Measurements from ENCODE around the gene DOCK1. TPM values are rescaled to one million over a fixed set of nuclear protein-coding genes. Genes with fewer than 3 reads are reported as not detected.
A peak's percentile ranks its signal among the peaks of the same experiment; 100 is the strongest.

Gene DOCK1
- total RNA-seq, 2 donors from 2014 or later = 34.3 to 44.1 TPM

GRCh38 chr10:127300868-127301321, 395.7 kb downstream of the DOCK1 start:
- no peaks in the 10 kb centered on the region for H3K27me3 ChIP-seq
- H3K36me3 ChIP-seq (replicated peaks in 1 of 2; ENCODE audit: insufficient read depth in 1 of 2, low read depth in 2 of 2) = no peaks in the 10 kb centered on the region
- H3K9me3 ChIP-seq = no peaks in the 10 kb centered on the region
- intact Hi-C loops (cut with DNase I) = no loop called here
- peak overlapping the region in 3 of 4 donors; percentile 52 to 75 (median 60) for H3K27ac ChIP-seq
- H3K4me1 ChIP-seq = peaks cover 12% of the 10 kb centered on the region
- H3K4me3 ChIP-seq = no peak overlapping the region
- WGBS, 2 donors = 55 to 67% methylated on average over 11 of the region's 11 CpGs
- DNase-seq (peak; percentile 22 to 51 (median 42)), ATAC-seq (peak; percentile 78)
- TF ChIP-seq CTCF (IDR thresholded peaks at IDR 0.05) (no peak), POLR2A (IDR thresholded peaks at IDR 0.05) (no peak)

DNA sequence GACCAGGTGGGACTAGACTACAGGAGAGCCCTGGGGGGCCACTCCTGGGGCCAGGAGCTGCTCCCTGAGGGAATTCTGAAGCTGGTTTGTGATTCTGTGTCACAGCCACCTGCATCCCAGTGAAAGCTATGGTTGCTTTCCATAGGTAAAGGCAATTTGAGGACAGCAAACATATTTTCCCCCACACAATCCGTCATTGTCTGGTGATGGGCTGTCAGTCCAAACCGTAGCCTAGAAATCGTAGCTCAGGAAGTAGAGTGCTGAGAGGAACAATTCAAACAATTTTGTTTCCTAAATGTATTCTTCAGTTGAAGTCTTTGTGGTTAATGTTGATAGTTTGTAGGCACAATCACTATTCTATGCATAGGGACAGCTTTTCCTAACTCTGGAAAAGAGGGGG, 397.1 kb downstream of the DOCK1 start:
- ATAC-seq = no peak

GRCh38 chr10:127303105-127303504, 397.9 kb downstream of the DOCK1 start:
- ATAC-seq (no peak), DNase-seq (no peak)
- 73 to 77% methylated on average over 2 of the region's 2 CpGs for WGBS, 2 donors
- intact Hi-C loops (cut with DNase I) = no loop called here
- no peaks in the 10 kb centered on the region for H3K27me3 ChIP-seq
- H3K4me1 ChIP-seq = peaks cover 12% of the 10 kb centered on the region
- TF ChIP-seq CTCF (IDR thresholded peaks at IDR 0.05) = no peak
- no peak for TF ChIP-seq POLR2A (IDR thresholded peaks at IDR 0.05)
- no peak overlapping the region for H3K4me3 ChIP-seq
- H3K27ac ChIP-seq = no peak overlapping the region
- no peaks in the 10 kb centered on the region for H3K36me3 ChIP-seq (replicated peaks in 1 of 2; ENCODE audit: insufficient read depth in 1 of 2, low read depth in 2 of 2)
- no peaks in the 10 kb centered on the region for H3K9me3 ChIP-seq

More for the DNA sequence above, 397.1 kb downstream of the DOCK1 start:
- Histone ChIP-seq H3K36me3 (replicated peaks in 1 of 2; ENCODE audit: insufficient read depth in 1 of 2, low read depth in 2 of 2) (no peaks in the 10 kb centered on the region), H3K9me3 (no peaks in the 10 kb centered on the region), H3K27ac (peak overlapping the region in 2 of 4 donors; percentile 39 to 75), H3K27me3 (no peaks in the 10 kb centered on the region), H3K4me1 (peaks cover 12% of the 10 kb centered on the region), H3K4me3 (no peak overlapping the region)
- WGBS, 2 donors = 64 to 81% methylated on average over 3 of the region's 3 CpGs
- TF ChIP-seq POLR2A (IDR thresholded peaks at IDR 0.05) (no peak), CTCF (IDR thresholded peaks at IDR 0.05) (no peak)
- DNase-seq = no peak
- intact Hi-C loops (cut with DNase I) = no loop called here

DNA sequence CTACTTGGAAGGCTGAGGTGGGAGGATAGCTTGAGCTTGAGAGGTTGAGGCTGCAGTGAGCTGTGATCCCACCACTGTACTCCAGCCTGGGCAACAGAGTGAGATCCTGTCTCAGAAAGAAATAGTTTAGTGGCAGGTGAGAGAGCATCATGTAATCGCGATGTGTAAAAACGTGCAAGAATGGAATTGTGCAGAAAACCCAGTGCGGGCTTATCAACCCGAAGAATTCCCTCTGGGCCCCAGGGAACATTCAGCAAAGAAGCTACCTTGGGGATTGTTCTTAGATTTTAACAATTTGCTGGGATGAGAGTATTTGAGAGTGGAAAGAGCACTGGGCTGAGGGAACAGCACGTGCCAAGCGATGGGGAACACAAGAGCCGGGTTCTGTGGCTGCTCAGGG, 398.5 kb downstream of the DOCK1 start:
- TF ChIP-seq CTCF (IDR thresholded peaks at IDR 0.05) (no peak), POLR2A (IDR thresholded peaks at IDR 0.05) (no peak)
- no peaks in the 10 kb centered on the region for H3K36me3 ChIP-seq (replicated peaks in 1 of 2; ENCODE audit: insufficient read depth in 1 of 2, low read depth in 2 of 2)
- no peak overlapping the region for H3K27ac ChIP-seq
- H3K9me3 ChIP-seq = no peaks in the 10 kb centered on the region
- intact Hi-C loops (cut with DNase I) = no loop called here
- DNase-seq (no peak), ATAC-seq (no peak)
- no peak overlapping the region for H3K4me3 ChIP-seq
- no peaks in the 10 kb centered on the region for H3K27me3 ChIP-seq
- 95 to 96% methylated on average over 8 of the region's 8 CpGs for WGBS, 2 donors
- peaks cover 12% of the 10 kb centered on the region for H3K4me1 ChIP-seq

GRCh38 chr10:127306479-127306878, 401.3 kb downstream of the DOCK1 start:
- 85 to 90% methylated on average over 8 of the region's 8 CpGs for WGBS, 2 donors
- Histone ChIP-seq H3K36me3 (replicated peaks in 1 of 2; ENCODE audit: insufficient read depth in 1 of 2, low read depth in 2 of 2) (no peaks in the 10 kb centered on the region), H3K27ac (no peak overlapping the region), H3K4me1 (no peaks in the 10 kb centered on the region), H3K4me3 (no peak overlapping the region), H3K9me3 (no peaks in the 10 kb centered on the region), H3K27me3 (no peaks in the 10 kb centered on the region)
- TF ChIP-seq POLR2A (IDR thresholded peaks at IDR 0.05) (no peak), CTCF (IDR thresholded peaks at IDR 0.05) (no peak)
- intact Hi-C loops (cut with DNase I) = no loop called here
- ATAC-seq (no peak), DNase-seq (no peak)
